ENCODE data around the gene RALGDS. TPM values are rescaled to one million over a fixed set of nuclear protein-coding genes. Genes with fewer than 3 reads are reported as not detected.
A peak's percentile ranks its signal among the peaks of the same experiment; 100 is the strongest.

The RALGDS gene
- total RNA-seq, 1 donor from 2014 or later: 78.8 TPM

- Mint-ChIP-seq H3K36me3 (ENCODE audit: low read depth) (peaks cover 21% of the 10 kb centered on the region), H3K4me3 (ENCODE audit: low read depth) (no peak overlapping the region), H3K27ac (peak overlapping the region; percentile 82), H3K4me1 (ENCODE audit: low read depth) (peaks cover 56% of the 10 kb centered on the region), H3K27me3 (ENCODE audit: low read depth) (no peaks in the 10 kb centered on the region), H3K9me3 (no peaks in the 10 kb centered on the region)
- DNase-seq (ENCODE audit: low spot score): no peak
- intact Hi-C loops (cut with micrococcal nuclease): loop anchor here (10.0 kb wide), 1 partner anchor 235 kb away; the partner anchor contains the start of genes STKLD1 and SURF4
Measured at GRCh38 chr9:133139246-133140173, 18.5 kb upstream of the RALGDS start.

- Mint-ChIP-seq H3K4me1 (ENCODE audit: low read depth) (peaks cover 56% of the 10 kb centered on the region), H3K4me3 (ENCODE audit: low read depth) (peak overlapping the region; percentile 35), H3K9me3 (no peaks in the 10 kb centered on the region), H3K27ac (peak overlapping the region; percentile 93), H3K27me3 (ENCODE audit: low read depth) (no peaks in the 10 kb centered on the region), H3K36me3 (ENCODE audit: low read depth) (peaks cover 17% of the 10 kb centered on the region)
- no peak for DNase-seq (ENCODE audit: low spot score)
- intact Hi-C loops (cut with micrococcal nuclease): no loop called here
Measured at GRCh38 chr9:133137451-133138231, 16.6 kb upstream of the RALGDS start.

- Mint-ChIP-seq H3K4me1 (ENCODE audit: low read depth) (peaks cover 59% of the 10 kb centered on the region), H3K27me3 (ENCODE audit: low read depth) (no peaks in the 10 kb centered on the region), H3K4me3 (ENCODE audit: low read depth) (peak overlapping the region; percentile 26), H3K36me3 (ENCODE audit: low read depth) (peaks cover 25% of the 10 kb centered on the region), H3K27ac (peak overlapping the region; percentile 99), H3K9me3 (no peaks in the 10 kb centered on the region)
- intact Hi-C loops (cut with micrococcal nuclease): loop anchor here (1.0 kb wide), 1 partner anchor 9 kb away; no protein-coding TSS in a partner anchor
- peak; percentile 43 for DNase-seq (ENCODE audit: low spot score)
Measured at GRCh38 chr9:133135146-133135745, 14.2 kb upstream of the RALGDS start.

- intact Hi-C loops (cut with micrococcal nuclease): loop anchor here (1.0 kb wide), 1 partner anchor 10 kb away; no protein-coding TSS in a partner anchor
- no peaks in the 10 kb centered on the region for H3K27me3 Mint-ChIP-seq (ENCODE audit: low read depth)
- H3K36me3 Mint-ChIP-seq (ENCODE audit: low read depth): peaks cover 25% of the 10 kb centered on the region
Measured at GRCh38 chr9:133134388-133135145, 13.5 kb upstream of the RALGDS start.

GRCh38 chr9:133133681-133134387, 12.8 kb upstream of the RALGDS start:
- peak overlapping the region; percentile 31 for H3K4me3 Mint-ChIP-seq (ENCODE audit: low read depth)
- no peaks in the 10 kb centered on the region for H3K27me3 Mint-ChIP-seq (ENCODE audit: low read depth)
- peak; percentile 90 for DNase-seq (ENCODE audit: low spot score)
- peaks cover 22% of the 10 kb centered on the region for H3K36me3 Mint-ChIP-seq (ENCODE audit: low read depth)
- peak overlapping the region; percentile 99 for H3K27ac Mint-ChIP-seq
- intact Hi-C loops (cut with micrococcal nuclease): loop anchor here (1.0 kb wide), 2 partner anchors 13 to 19 kb away; partner anchors contain the start of gene RALGDS
- peaks cover 58% of the 10 kb centered on the region for H3K4me1 Mint-ChIP-seq (ENCODE audit: low read depth)
- H3K9me3 Mint-ChIP-seq: no peaks in the 10 kb centered on the region

More at GRCh38 chr9:133134388-133135145, 13.5 kb upstream of the RALGDS start:
- Mint-ChIP-seq H3K27ac (peak overlapping the region; percentile 99), H3K4me3 (ENCODE audit: low read depth) (peak overlapping the region; percentile 26), H3K9me3 (no peaks in the 10 kb centered on the region), H3K4me1 (ENCODE audit: low read depth) (peaks cover 58% of the 10 kb centered on the region)
- DNase-seq (ENCODE audit: low spot score): no peak

GRCh38 chr9:133132174-133132573, 11.1 kb upstream of the RALGDS start:
- Mint-ChIP-seq H3K27ac (peak overlapping the region; percentile 99), H3K4me3 (ENCODE audit: low read depth) (no peak overlapping the region), H3K4me1 (ENCODE audit: low read depth) (peaks cover 55% of the 10 kb centered on the region), H3K27me3 (ENCODE audit: low read depth) (no peaks in the 10 kb centered on the region), H3K36me3 (ENCODE audit: low read depth) (peaks cover 23% of the 10 kb centered on the region), H3K9me3 (no peaks in the 10 kb centered on the region)
- DNase-seq (ENCODE audit: low spot score): no peak
- intact Hi-C loops (cut with micrococcal nuclease): no loop called here

- peak overlapping the region; percentile 37 for H3K4me3 Mint-ChIP-seq (ENCODE audit: low read depth)
- H3K27ac Mint-ChIP-seq: peak overlapping the region; percentile 99
- intact Hi-C loops (cut with micrococcal nuclease): loop anchor here (2.0 kb wide), 1 partner anchor 13 kb away; no protein-coding TSS in a partner anchor
- no peaks in the 10 kb centered on the region for H3K9me3 Mint-ChIP-seq
- peaks cover 56% of the 10 kb centered on the region for H3K4me1 Mint-ChIP-seq (ENCODE audit: low read depth)
- peaks cover 25% of the 10 kb centered on the region for H3K36me3 Mint-ChIP-seq (ENCODE audit: low read depth)
- H3K27me3 Mint-ChIP-seq (ENCODE audit: low read depth): no peaks in the 10 kb centered on the region
- no peak for DNase-seq (ENCODE audit: low spot score)
Measured at GRCh38 chr9:133131506-133131905, 10.5 kb upstream of the RALGDS start.

- Mint-ChIP-seq H3K36me3 (ENCODE audit: low read depth) (peaks cover 21% of the 10 kb centered on the region), H3K27me3 (ENCODE audit: low read depth) (no peaks in the 10 kb centered on the region), H3K4me1 (ENCODE audit: low read depth) (peaks cover 57% of the 10 kb centered on the region), H3K4me3 (ENCODE audit: low read depth) (peak overlapping the region; percentile 79), H3K9me3 (no peaks in the 10 kb centered on the region), H3K27ac (peak overlapping the region; percentile 88)
- intact Hi-C loops (cut with micrococcal nuclease): loop anchor here (2.0 kb wide), 1 partner anchor 14 kb away; no protein-coding TSS in a partner anchor
- DNase-seq (ENCODE audit: low spot score): peak; percentile 36
Measured at GRCh38 chr9:133130685-133131244, 9.7 kb upstream of the RALGDS start.

- intact Hi-C loops (cut with micrococcal nuclease): no loop called here
- peaks cover 23% of the 10 kb centered on the region for H3K36me3 Mint-ChIP-seq (ENCODE audit: low read depth)
Measured at GRCh38 chr9:133129001-133129795, 8.2 kb upstream of the RALGDS start.

GRCh38 chr9:133128152-133128551, 7.1 kb upstream of the RALGDS start:
- Mint-ChIP-seq H3K27me3 (ENCODE audit: low read depth) (no peaks in the 10 kb centered on the region), H3K27ac (no peak overlapping the region), H3K9me3 (no peaks in the 10 kb centered on the region), H3K4me3 (ENCODE audit: low read depth) (no peak overlapping the region), H3K36me3 (ENCODE audit: low read depth) (peaks cover 20% of the 10 kb centered on the region), H3K4me1 (ENCODE audit: low read depth) (peaks cover 48% of the 10 kb centered on the region)
- DNase-seq (ENCODE audit: low spot score): no peak
- intact Hi-C loops (cut with micrococcal nuclease): no loop called here

More at GRCh38 chr9:133129001-133129795, 8.2 kb upstream of the RALGDS start:
- Mint-ChIP-seq H3K9me3 (no peaks in the 10 kb centered on the region), H3K27ac (peak overlapping the region; percentile 6), H3K4me3 (ENCODE audit: low read depth) (no peak overlapping the region), H3K27me3 (ENCODE audit: low read depth) (no peaks in the 10 kb centered on the region), H3K4me1 (ENCODE audit: low read depth) (peaks cover 48% of the 10 kb centered on the region)
- DNase-seq (ENCODE audit: low spot score): no peak
